Measurements from ENCODE around the gene FAM184A.
"Not testable (repeated sequence)": the region's sequence is repeated elsewhere in the genome, so short reads cannot be mapped to it uniquely, and the experiment has no call there.

Gene FAM184A

DNA sequence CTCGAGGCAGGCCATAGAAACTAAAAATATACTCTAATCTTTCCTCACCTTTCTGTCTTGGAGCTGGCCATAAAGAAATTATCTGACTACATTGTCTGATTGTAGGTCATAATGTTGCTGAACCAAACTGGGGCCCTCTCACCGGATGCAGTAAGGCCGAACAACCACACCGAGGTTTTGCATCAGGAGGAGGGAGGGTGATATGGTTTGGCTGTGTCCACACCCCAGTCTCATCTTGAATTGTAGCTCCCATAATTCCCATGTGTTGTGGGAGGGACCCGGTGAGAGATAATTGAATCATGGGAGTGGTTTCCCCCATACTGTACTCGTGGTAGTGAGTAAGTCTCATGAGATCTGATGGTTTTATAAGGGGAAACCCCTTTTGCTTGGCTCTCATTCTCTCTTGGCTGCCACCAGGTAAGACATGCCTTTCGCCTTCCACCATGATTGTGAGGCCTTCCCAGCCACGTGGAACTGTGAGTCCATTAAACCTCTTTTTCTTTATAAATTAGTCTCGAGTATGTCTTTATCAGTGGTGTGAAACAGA is 19.4 kb upstream of the FAM184A start:
- not testable (repeated sequence) for DNase-seq

DNA sequence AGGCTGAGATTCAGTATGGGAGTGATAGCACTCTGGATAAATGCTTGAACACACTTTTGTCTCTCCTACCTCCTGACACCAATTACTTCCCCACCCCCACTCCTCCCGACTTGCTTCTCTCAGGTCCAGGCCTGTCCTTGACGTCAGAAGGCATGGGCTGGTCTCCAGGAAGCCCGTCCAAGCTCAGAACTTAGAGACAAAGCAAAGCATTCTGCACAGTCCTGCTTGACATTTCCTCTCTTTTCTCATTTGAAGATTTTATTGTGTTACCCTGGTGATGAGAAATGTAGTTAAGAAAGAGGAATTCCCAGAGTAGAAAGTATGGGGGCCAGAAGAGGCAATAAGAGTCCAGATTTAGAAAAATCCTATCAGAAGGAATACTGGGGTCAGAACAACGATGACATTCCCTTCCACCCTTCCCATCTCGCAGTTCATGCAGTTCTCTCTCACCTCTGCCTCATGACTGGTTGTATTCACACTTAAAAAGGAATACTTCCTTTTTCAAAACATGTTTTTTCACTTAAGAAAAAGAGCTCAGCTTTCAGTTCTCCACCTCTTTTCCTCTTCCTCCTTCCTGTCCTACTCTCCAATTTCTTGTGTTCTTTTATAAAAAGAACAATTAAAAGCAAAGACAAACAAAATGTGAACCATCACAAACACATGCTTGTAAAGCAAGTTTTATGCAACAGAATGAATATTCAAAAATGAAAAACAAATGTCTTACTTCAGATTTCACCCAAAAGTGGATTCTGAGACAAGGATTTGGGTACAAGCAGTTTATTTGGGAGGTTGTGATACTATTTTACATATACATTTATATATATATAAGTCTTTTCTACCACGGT is 18.5 kb upstream of the FAM184A start:
- DNase-seq = no peak

DNA sequence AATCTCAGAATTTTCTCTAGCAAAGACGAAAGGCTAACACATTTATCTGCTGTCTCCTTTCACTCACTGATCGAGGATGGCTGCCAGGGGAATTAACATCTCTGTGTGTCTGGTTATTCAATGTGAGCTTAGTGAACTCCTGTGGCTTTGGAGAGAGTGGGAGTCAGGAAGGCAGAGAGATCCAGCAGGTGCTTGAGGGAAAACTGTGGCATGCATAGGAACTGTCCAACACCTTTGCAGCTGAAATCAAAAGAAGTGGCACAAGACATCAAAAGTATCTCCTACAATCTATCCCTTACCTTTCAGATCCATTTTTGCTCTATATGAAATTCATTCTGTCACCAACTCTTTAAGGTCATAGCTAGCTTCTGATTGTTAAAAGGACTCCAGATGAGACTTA is 11.8 kb upstream of the FAM184A start:
- DNase-seq = no peak

DNA sequence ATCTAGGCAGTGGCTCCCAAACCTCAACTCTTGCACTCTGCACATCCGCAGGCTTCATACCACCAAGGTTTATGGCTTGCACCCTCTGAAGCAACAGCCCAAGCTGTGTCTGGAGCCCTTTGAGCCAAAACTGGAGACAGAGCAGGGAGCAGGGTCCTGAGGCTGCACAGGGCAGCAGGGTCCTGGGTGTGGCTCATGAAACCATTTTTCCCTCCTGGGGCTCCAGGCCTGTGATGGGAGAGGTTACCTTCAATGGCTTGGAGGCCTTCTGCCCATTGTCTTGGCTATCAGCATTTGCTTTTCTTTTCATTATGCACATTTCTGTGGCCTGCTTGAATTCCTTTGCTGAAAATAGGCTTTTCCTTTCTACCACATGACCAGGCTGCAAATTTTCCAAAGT is 6.3 kb upstream of the FAM184A start:
- DNase-seq = no peak

DNA sequence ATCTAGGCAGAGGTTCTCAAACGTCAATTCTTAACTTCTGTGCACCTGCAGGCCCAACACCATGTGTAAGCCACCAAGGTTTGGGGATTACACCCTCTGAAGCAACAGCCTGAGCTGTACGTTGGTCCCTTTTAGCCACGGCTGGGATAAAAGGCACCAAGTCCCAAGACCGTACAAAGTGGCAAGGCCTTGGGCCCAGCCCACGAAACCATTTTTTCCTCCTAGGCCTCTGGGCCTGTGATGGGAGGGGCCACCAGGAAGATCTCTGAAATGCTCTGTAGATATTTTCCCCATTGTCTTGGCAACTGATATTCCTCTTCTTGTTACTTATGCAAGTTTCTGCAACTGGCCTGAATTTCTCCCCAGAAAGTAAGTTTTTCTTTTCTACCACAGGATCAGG is 4.5 kb upstream of the FAM184A start:
- no peak for DNase-seq

DNA sequence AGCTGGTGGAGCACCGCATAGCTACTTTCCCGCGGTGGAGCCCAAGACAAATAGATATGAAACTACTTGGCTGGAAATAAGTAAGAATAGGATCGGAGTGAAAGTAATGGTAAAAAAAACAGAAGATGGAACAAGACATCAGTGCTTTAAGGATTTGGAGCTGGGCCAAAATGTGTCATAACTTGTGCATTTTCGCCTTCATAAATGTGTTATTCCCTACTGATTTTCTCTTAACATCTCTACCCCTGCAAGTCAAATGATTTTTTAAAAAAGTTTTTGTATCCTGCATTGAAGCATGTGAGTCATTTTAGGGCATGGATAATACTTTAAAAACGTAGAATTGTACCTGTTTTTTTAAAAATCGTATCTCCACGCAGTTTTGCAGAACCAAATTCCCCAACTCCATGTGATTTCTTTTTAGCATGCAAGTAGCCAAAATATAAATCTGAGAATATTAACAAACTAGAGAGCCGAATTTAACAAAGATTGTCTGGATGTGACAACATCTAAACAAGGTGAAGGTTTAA is 882 bp upstream of the FAM184A start:
- no peak for DNase-seq

DNA sequence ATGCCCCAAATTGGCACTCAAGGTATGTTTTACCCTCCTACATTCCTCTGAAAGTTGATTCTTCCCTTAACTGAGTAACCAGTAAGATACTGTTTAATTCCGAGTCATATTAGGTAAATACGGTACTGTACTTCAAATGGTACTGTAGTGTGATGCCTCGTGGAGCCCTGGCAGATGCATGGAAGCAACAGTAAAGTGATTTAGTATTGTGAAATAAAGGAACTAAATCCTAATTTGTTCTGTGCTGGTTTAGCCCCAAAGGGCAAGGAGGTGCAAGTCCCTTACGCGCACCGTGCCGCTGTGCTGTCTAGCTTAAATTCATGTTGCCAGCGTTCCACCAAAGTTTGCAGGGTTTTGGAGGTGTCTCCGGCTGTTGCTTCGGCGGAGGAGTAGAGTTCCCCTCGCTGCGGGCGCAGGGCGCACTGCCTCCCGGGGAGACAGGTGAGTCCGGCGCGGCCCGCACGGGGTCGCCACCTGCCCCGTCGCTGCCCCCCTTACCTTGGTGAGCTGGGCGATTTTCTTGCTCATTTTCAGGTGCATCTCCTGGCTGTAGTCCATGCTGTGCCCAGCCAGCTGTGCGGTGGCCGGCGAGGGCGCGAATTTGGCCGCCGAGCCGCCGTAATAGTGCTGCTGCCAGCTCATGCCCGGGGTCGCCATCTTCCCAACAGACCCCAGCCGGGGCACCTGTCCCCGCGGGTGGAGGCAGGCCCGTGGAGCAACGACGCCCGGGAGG is 655 bp downstream of the FAM184A start:
- no peak for DNase-seq

DNA sequence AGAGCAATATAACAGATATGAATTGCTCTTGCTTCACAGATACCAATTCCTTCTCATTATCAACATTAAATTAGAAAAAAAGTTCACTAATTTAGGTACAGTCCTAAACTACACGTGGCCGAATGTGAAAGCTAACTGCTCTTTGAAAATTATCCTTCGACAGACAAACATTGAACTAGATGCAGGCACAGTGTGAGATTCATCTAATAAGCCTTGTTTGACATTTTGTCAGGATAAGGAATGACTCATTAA is 1.1 kb downstream of the FAM184A start:
- no peak for DNase-seq

DNA sequence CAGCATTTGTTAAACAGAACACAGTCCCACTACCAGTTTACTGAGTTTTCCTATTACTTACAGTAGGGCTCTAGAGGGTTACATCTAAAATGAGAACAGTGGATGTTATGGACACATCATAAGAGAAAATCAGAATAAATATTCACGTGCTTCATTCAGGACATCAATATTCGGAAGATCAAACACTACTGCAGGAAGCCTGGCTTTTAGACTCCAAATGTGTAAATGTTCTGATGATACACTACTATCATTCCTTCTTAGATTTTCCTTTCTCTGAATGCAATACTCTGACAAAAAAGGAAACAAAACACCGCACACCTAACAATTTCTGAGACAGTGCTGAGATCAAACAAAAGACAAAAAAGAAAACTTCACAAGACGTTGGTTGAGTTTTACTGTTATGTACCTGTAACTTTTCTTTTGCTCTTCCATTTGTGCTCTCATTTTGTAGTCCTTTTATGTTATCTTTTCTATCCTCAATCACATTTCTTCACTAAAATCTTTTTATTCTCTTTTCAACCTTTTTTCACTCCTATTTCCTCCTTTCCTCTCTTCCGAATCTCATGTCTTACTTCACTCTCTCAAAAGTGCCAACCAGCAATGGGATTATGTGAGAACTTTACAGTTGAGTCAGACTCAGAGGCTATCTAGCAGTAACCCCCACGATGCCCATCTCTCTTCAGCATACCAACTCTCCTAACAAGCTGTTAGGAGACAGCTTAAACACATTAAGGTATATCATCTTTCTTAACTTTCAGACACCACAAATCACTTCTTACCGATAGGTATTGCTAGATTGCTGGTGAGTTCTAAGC is 1.7 kb downstream of the FAM184A start:
- DNase-seq = no peak

DNA sequence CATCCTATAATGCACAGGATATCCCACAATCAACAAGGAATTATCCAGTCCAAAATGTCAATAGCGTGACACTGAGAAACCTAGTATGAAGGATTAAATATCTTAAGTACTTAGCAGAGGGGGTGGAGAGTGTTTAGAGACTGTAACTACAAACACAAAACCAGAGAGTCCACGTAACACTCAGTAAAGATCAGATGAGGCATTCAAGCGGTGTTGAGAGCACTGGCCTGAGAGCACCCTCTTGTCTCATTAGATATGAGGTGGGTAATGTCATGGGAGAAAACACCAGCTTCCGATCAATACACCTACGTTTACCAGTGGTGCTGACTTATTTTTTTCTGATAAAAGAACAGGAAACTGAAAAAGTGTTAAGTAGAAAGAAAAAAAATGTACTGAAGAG is 2.3 kb downstream of the FAM184A start:
- DNase-seq = no peak

DNA sequence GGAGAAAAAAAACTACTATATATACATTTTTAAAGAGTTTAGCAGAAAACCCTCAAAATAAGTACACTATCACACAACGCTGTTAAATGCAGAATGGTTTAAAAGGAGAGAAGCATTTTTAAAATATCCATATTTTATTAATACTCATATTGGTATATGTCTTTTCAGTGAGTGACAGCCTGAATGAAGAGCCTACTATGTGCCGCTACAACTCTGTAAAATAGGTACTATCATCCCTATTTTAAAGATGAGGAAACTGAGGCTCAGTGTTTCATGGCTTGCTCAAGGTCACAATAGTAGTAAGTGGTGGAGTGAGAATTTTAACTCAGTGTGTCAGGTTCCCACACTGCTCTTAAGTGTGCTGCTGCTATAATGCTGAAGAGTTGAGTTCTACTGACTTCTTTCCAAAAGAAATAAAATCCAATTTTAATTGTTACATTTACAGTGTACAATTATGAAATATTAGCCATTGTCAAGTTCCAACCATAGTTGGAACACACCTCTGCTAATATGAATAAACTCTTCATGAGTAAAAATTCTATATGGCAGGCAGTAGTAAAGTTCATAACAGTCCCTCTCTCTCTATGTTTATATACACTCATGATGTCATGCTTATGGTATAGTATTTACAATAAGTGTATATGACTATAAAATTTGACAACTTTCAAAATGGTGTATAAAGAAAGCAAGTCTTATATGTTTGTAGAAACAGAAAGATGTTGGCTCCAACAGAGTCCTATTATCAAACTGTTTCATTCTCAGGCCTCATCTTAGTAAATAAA is 3.1 kb downstream of the FAM184A start:
- DNase-seq = no peak

DNA sequence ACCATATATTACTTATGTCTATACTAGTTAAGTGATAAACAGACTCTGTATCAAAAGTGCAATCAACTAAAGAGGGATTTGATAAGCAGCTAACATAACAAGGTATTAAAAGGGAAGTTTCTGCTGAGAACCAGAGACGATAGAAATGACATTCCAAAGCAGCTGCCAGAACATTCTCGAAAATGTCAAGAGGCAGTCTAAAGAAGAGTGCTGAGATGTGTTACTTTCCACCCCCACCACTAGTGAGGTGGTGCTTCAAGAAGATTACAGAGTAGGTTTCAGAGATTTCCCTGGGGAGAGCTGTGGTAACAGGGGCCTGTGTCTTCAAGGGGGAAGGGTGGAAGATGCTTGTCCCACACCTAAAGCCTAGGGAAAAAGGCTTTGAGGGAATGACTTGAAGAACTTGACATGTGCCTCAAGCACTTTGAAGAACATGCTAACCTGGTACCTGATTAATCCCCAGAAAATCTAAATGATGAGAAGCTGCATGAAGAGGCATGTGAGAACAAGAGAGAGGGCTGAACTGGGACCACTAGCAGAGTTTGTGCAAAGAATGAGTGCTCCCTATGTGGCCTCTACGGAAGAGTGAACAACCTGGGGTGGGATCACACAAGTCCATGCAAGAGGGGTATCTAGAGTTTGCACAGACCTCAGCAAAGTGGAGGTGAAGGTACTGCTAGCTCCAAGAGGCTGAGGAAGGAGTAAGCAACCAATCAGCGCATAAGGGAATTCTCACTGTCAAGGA is 5.0 kb downstream of the FAM184A start:
- DNase-seq = no peak

DNA sequence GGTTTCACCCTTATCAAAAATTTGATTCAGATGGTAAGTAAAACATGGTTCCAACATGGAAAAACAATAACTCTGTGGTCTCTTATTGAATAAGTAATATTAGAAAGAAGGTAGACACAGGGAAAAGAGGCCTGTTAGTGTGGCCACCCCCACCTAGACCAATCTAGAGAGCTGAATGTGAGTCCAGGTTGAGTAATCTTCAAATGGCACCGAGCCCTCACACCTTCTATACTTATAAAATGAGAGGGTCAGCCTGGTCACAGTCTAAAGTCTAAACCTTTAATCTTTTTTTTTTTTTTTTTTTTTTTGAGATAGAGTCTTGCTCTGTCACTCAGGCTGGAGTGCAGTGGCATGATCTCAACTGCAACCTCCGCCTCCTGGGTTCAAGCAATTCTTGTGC is 6.9 kb downstream of the FAM184A start:
- no peak for DNase-seq

DNA sequence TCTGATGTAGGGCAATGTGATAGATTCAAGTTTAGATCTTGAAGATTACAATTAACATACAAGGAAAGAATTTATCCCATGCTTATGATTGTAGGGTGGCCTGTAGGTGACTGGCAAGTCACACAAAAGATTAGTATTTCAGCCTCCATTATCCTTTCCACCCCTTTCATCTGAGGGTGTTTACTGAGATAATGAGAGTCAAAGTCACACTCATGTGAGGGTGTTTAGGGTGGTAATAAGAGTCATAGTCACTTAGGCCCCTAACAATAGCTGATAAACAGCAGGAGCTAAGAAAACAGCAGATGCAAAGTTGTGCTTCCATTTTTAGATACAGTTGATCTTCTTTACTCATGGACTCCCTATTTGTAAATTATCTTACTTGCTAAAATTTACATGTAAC is 11.4 kb downstream of the FAM184A start:
- DNase-seq = no peak

DNA sequence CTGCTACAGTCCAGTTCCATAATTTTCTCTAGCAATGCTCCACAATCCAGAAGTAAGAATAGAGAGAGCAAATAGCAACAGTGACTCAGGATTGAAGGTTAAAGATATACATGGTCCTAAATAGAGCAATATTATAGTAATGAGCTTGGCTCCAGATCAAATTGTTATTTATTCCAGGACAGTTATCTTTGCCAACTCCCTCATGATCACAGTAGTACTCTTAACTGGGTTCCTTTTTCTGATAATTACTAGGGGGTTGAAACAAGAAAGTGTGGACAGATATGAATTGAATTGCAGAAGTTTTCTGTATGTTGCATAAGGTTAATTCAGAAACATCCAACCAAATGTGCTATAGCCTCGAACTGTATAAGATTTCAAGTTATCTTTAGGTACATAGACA is 11.9 kb downstream of the FAM184A start:
- DNase-seq = no peak

DNA sequence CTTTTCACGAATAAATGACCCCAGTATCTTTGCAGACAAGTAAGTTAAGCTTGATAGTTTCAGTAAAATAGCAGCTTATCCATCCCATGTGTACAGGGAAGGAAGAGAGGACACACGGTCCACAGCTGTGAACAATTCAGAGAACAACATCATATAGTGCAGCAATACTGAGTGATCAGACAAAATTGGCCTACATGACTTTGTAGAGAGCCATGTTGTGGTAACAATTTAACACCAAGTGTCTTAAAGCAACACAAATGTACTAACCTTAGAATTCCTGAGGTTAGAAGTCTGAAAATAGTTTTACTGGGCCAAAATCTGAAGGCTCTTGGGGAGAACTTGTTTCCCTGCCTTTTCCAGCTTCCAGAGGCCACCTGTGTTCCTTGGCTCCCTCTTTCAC is 12.5 kb downstream of the FAM184A start:
- DNase-seq = no peak

DNA sequence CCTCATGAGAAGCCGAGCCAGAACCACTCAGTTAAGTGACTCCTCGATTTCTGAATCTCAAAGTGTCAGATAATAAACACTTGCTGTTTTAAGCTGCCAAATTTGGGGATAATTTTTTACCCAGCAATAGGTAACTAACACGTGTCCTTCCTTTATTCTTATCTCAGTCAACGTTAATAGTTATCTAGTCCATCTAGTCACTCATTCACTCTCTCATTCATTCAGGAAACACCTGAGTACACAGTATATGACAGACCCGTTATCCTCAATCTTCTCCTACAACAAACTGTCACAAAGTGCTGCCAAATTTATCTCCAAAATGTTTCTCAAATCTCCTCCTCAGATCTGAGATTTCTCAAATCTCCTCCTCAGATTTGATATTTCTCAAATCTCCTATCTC is 13.1 kb downstream of the FAM184A start:
- no peak for DNase-seq

DNA sequence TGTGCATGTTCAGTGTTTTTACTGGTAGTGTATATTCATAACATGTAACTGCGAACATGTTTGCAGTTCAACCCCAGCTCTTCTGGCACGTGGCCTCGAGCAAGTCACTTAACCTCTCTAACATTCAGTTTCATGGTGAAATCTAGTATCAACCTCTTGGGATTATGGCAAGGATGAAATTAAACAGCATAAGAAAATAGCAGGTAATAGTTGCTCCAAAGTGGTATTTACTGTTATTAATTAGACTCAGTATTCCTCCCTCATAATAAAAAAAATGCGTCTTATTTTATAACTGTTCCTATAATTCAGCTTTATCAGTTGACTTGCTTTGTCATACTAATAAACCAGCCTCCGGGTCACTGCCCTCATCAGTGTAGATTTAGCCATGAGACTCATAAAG is 15.0 kb downstream of the FAM184A start:
- DNase-seq = no peak

DNA sequence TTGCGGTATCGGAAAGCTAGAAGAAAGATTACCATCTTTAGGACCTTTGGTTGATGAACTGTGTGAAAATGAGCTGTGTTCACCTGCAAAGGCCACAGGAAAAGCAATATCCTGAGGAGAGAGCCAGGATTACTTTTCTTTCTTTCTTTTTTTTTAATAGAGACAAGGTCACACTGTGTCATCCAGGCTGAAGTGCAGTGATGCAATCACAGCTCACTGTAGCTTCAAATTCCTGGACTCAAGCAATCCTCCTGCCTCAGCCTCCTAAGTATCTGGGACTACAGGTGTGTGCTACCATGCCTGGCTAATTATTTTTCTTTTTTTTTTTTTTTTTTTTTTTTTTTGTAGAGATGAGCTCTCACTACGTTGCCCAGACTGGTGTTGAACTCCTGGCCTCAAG is 17.2 kb downstream of the FAM184A start:
- DNase-seq = no peak

DNA sequence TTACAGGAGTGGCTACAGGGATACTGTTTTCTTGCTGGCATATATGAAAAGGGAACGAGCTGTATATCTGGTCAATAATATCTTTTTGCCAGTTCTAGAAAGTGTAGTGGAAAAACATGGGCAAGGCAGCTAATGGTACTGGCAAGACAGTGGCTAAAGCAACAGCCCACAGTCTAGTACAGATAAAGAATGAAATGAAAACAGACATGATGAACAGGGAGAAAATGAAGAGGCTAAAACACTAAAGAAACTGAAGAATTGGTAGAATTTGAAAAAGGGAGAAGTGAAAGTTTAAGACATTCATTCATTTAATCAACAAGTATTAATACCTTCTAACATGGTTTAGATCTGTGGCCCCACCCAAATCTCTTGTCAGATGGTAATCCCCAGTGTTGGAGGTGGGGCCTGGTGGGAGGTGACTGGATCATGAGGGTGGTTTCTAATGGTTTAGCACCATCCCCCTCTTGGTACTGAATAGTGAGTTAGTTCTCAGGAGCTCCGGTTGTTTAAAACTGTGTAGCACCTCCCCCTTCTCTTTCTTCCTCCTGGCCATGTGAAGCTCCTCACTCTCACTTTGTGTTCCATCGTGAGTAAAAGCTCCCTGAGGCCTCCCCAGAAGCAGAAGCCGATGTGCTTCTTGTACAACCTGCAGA is 18.1 kb downstream of the FAM184A start:
- no peak for DNase-seq

DNA sequence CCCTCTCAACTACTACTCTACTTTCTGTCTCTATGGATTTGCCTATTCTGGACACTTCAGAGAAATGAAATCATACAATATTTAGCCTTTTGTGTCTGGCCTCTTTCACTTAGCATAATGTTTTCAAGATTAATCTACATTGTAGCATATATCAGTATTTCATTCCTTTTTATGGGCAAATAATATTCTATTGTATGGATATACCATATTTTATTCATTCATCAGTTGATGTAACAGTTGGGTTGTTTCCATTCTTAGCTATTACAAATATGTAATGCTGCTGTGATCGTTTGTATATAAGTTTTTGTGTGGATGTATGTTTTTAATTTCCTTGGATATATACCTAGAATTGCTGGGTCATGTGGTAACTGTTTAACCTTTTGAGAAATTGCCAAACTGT is 23.4 kb downstream of the FAM184A start:
- no peak for DNase-seq

Measured in DMS153 (cell line).